Effector memory CD8-positive, alpha-beta T cell (primary cell): Measurements from ENCODE around the gene MEOX1.
"Not testable (repeated sequence)": the region's sequence is repeated elsewhere in the genome, so short reads cannot be mapped to it uniquely, and the experiment has no call there.

ENCODE experiments used
- ATAC-seq: fragments of 150-1000 bp; cut with Tn5 transposase; replicated peaks from 2 replicates; pipeline ENCODE4 v1.10.0; 2021; ENCODE audit warnings: mild to moderate bottlenecking, moderate library complexity
- DNase-seq, 3 experiments: peaks; one replicate each; pipeline ENCODE4 v3.0.0; 2021
- H3K27ac Mint-ChIP-seq, 2 donors: one replicate each; pipeline ENCODE4 v1.8.0; 2022; ENCODE audit warnings: mild to moderate bottlenecking in 2 of 2, mixed read lengths in 2 of 2, moderate library complexity in 2 of 2
- H3K27me3 Mint-ChIP-seq, 2 donors: one replicate each; pipeline ENCODE4 v1.8.0; 2022; ENCODE audit warnings: mixed read lengths in 2 of 2
- H3K36me3 Mint-ChIP-seq: one replicate; pipeline ENCODE4 v1.8.0; 2022; ENCODE audit warnings: mild to moderate bottlenecking, moderate library complexity, mixed read lengths; ENCODE audit not compliant: insufficient read depth
- H3K4me1 Mint-ChIP-seq, 2 donors: one replicate each; pipeline ENCODE4 v1.8.0; 2022; ENCODE audit warnings: low read depth in 2 of 2, mixed read lengths in 2 of 2
- H3K4me3 Mint-ChIP-seq, 2 donors: one replicate each; pipeline ENCODE4 v1.8.0; 2022; ENCODE audit warnings: mild to moderate bottlenecking in 2 of 2, mixed read lengths in 2 of 2, moderate library complexity in 2 of 2
- H3K9me3 Mint-ChIP-seq, 2 donors: one replicate each; pipeline ENCODE4 v1.8.0; 2022; ENCODE audit warnings: mixed read lengths in 2 of 2

The MEOX1 gene

DNA sequence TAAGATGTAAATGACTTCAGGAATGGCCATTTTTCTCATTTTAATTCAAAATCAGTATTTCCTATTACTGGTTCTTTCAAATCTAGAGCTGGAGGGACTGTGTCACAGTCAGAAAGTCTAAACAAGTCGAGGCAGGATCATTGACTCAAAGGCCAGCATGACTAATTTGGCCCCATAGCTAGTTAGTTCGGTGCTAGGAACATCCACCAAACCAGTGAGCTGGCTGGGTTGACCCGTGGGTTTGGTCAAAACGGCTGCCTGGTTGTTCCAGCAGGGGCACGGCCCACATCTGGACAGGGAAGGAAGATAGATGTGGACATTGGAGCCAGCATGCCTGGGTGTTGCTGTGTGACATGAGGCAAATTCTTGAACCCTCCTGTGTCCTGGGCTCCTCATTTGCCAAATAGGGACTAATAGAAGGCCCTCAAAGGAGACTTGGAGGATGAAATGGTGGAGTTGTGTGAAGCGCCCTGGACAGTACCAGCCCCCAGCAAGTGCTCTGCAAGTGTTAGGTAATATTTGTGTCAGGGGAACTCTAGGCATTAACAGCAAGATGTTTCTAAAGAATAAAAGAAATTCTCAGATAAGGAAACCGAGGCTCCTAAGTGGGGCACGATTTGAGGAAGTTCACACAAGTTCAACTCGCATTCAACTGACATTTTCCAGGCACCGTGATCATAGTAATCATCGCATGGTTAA is 46.2 kb downstream of the MEOX1 start:
- DNase-seq (no peak), ATAC-seq (no peak)
- Mint-ChIP-seq H3K36me3 (no peaks in the 10 kb centered on the region), H3K9me3 (no peaks in the 10 kb centered on the region), H3K27me3 (peaks cover 6 to 44% of the 10 kb centered on the region in 2 donors), H3K4me3 (no peak overlapping the region), H3K4me1 (no peaks in the 10 kb centered on the region), H3K27ac (no peak overlapping the region)

DNA sequence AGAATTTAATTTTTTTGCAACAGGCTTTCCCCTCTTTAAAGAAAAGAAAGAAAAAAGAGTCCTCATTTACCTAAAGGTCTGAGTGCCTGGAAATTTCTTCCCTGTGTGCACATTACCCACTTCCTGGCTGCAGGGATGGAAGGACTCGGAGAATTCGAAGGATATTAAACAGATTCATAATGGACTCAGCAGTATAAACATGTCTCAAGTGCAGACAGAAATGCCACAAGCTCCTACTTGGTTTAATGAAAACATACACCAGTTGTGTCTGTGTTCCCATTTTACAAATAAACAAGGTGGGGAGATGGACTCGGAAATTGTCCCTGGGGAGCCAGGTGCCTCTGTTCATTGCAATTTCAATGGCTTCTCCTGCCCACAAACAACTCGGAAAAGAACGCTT is 47.2 kb downstream of the MEOX1 start:
- H3K27ac Mint-ChIP-seq = no peak overlapping the region
- DNase-seq (no peak), ATAC-seq (no peak)
- no peaks in the 10 kb centered on the region for H3K4me1 Mint-ChIP-seq
- no peak overlapping the region for H3K4me3 Mint-ChIP-seq
- no peaks in the 10 kb centered on the region for H3K9me3 Mint-ChIP-seq
- H3K36me3 Mint-ChIP-seq = no peaks in the 10 kb centered on the region
- peaks cover 6 to 41% of the 10 kb centered on the region in 2 donors for H3K27me3 Mint-ChIP-seq

GRCh38 chr17:43613917-43614316 is 47.8 kb downstream of the MEOX1 start:
- no peak overlapping the region for H3K4me3 Mint-ChIP-seq
- ATAC-seq = no peak
- no peaks in the 10 kb centered on the region for H3K4me1 Mint-ChIP-seq
- H3K9me3 Mint-ChIP-seq = no peaks in the 10 kb centered on the region
- H3K27ac Mint-ChIP-seq = no peak overlapping the region
- no peaks in the 10 kb centered on the region for H3K36me3 Mint-ChIP-seq
- DNase-seq = no peak
- peaks cover 6 to 37% of the 10 kb centered on the region in 2 donors for H3K27me3 Mint-ChIP-seq

GRCh38 chr17:43612515-43612914 is 49.2 kb downstream of the MEOX1 start:
- Mint-ChIP-seq H3K27ac (no peak overlapping the region), H3K9me3 (no peaks in the 10 kb centered on the region), H3K4me3 (no peak overlapping the region), H3K36me3 (no peaks in the 10 kb centered on the region), H3K27me3 (peaks cover 6 to 30% of the 10 kb centered on the region in 2 donors), H3K4me1 (no peaks in the 10 kb centered on the region)
- DNase-seq (no peak), ATAC-seq (no peak)

DNA sequence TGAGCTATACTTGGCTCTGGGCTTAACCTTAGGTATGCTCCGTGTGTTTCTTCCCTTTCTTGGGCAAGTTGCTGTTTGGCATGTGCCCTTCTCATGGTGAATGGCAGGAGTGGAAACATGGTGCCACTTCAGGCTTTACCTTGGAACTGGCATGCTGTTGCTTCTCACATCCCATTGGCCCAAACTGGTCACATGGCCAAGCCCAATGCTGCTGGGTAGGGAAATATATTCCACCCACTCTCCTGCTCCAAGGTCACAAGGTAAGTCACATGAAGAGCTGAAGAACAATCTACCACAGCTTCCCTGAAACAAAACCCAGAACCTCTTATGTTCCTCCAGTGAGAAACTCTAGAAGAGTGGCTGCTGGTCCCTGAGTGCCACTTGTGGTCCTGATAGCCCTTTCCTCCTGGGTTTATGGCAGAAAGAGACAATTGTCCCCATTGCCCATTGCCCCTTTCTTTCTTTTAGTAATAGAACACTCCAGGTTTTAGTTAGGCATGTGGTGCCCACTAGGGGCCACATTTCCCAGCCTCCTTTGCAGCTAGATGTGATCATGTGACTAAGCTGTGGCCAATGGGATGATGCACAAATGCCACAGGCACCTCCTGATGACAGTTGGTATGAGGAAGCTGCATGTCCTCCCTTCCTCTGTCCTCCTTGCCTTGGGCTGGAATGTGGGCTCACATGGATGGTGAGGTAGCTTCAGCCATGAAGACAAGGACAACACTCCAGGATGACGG is 50.3 kb downstream of the MEOX1 start:
- H3K4me3 Mint-ChIP-seq = no peak overlapping the region
- H3K9me3 Mint-ChIP-seq = no peaks in the 10 kb centered on the region
- H3K36me3 Mint-ChIP-seq = no peaks in the 10 kb centered on the region
- ATAC-seq (no peak), DNase-seq (no peak)
- H3K27me3 Mint-ChIP-seq = peaks cover 6 to 30% of the 10 kb centered on the region in 2 donors
- H3K4me1 Mint-ChIP-seq = no peaks in the 10 kb centered on the region
- no peak overlapping the region for H3K27ac Mint-ChIP-seq

DNA sequence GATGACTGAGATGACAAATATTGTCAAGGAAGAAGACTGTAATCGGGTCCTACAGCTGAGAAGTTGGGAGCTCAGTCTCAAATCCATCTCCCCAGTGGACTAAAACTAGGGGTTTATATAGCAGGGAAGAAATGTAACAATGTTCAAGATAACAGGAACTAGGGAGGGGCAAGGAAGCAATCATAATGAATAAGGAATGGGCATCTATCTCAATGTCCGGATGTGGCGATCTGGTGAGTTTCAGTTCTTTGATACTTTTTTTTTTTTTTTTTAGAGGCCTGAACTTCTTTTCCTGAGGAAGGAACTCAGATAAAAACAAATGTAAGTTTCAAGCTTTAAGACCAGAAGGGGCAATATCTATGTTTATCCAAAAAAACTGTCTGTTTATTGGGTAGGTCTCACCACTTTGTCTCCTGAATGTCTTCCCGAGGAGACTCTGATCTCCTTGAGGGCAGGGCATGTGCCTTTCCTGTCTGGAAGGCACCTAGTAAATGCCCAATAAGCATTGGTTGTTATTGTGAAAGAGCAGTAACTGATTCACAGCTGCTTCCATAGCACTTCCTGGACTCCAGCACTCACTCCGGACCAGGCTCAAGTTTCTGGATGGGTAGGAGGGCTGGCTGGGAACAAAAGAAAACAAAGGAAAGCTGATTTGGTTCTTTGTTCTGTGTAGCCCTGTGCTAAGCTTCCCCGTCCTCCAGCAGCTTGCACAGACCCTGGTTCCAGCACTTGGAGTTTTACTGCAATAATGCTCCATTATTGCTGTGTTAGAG is 51.9 kb downstream of the MEOX1 start:
- no peaks in the 10 kb centered on the region for H3K9me3 Mint-ChIP-seq
- H3K27me3 Mint-ChIP-seq = peaks cover 6 to 34% of the 10 kb centered on the region in 2 donors
- H3K36me3 Mint-ChIP-seq = no peaks in the 10 kb centered on the region
- ATAC-seq = no peak
- no peaks in the 10 kb centered on the region for H3K4me1 Mint-ChIP-seq
- DNase-seq = no peak
- H3K4me3 Mint-ChIP-seq = no peak overlapping the region
- H3K27ac Mint-ChIP-seq = no peak overlapping the region

DNA sequence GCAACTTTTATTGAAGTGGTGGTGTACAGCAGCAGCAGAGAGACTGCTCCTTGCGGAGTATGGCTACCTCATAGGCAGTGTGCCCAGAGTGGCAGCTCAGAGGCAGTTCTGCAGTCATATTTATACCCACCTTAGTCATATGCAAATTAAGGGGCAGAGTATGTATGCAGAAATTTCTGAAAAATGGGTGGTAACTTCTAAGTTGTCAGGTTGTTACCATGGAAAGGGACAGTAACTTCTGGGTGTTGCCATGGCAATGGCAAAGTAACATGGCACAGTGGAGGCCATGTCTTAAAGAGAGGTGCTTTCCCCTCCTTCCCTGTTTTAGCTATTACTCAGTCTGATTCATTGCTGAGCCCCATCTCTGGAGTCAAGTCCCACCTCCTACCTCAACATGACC is 53.4 kb downstream of the MEOX1 start:
- H3K4me1 Mint-ChIP-seq = no peaks in the 10 kb centered on the region
- no peaks in the 10 kb centered on the region for H3K9me3 Mint-ChIP-seq
- H3K4me3 Mint-ChIP-seq = no peak overlapping the region
- no peak for DNase-seq
- H3K27me3 Mint-ChIP-seq = peaks cover 6 to 21% of the 10 kb centered on the region in 2 donors
- no peak for ATAC-seq
- H3K36me3 Mint-ChIP-seq = no peaks in the 10 kb centered on the region
- H3K27ac Mint-ChIP-seq = no peak overlapping the region

DNA sequence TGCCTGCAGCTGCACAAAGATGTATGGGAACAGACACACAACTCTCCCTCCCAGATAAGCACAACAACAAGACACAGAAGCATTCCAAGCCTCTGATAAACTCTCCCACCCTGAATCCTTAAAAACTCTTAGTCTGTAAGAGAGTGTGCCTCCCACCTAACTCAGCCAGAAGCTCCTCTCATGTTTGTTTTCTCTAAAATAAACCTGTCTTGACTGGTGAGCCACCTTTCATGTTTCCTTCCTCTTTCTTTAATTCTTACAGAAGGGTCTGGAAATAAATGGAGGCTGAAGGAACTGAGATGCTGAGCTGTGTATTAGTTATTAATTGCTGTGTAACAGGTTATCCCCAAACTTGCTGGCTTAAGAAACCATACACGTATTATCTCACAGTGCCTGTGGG is 57.2 kb downstream of the MEOX1 start:
- no peak overlapping the region for H3K4me3 Mint-ChIP-seq
- ATAC-seq (no peak), DNase-seq (no peak)
- H3K36me3 Mint-ChIP-seq = no peaks in the 10 kb centered on the region
- H3K27ac Mint-ChIP-seq = no peak overlapping the region
- H3K27me3 Mint-ChIP-seq = peaks cover 0 to 18% of the 10 kb centered on the region in 2 donors
- H3K9me3 Mint-ChIP-seq = no peaks in the 10 kb centered on the region
- H3K4me1 Mint-ChIP-seq = no peaks in the 10 kb centered on the region

- peaks cover 0 to 27% of the 10 kb centered on the region in 2 donors for H3K27me3 Mint-ChIP-seq
- H3K4me3 Mint-ChIP-seq = no peak overlapping the region
- ATAC-seq (no peak), DNase-seq (no peak)
- H3K36me3 Mint-ChIP-seq = no peaks in the 10 kb centered on the region
- H3K9me3 Mint-ChIP-seq = no peaks in the 10 kb centered on the region
- no peaks in the 10 kb centered on the region for H3K4me1 Mint-ChIP-seq
- no peak overlapping the region for H3K27ac Mint-ChIP-seq
These were observed 58.4 kb downstream of the MEOX1 start for GRCh38 chr17:43603321-43603720.

- peaks cover 0 to 27% of the 10 kb centered on the region in 2 donors for H3K27me3 Mint-ChIP-seq
- DNase-seq, H3K9me3 Mint-ChIP-seq, H3K4me1 Mint-ChIP-seq, ATAC-seq, H3K4me3 Mint-ChIP-seq, H3K36me3 Mint-ChIP-seq: not testable (repeated sequence)
- peak overlapping the region in 1 of 2 donors; percentile 72 for H3K27ac Mint-ChIP-seq
These were observed 59.2 kb downstream of the MEOX1 start for GRCh38 chr17:43602556-43602955.

- H3K9me3 Mint-ChIP-seq = no peaks in the 10 kb centered on the region
- DNase-seq (no peak), ATAC-seq (no peak)
- peaks cover 4 to 32% of the 10 kb centered on the region in 2 donors for H3K27me3 Mint-ChIP-seq
- no peaks in the 10 kb centered on the region for H3K36me3 Mint-ChIP-seq
- H3K4me1 Mint-ChIP-seq = no peaks in the 10 kb centered on the region
- no peak overlapping the region for H3K4me3 Mint-ChIP-seq
- H3K27ac Mint-ChIP-seq = no peak overlapping the region
These were observed 60.3 kb downstream of the MEOX1 start for GRCh38 chr17:43601280-43602039.

DNA sequence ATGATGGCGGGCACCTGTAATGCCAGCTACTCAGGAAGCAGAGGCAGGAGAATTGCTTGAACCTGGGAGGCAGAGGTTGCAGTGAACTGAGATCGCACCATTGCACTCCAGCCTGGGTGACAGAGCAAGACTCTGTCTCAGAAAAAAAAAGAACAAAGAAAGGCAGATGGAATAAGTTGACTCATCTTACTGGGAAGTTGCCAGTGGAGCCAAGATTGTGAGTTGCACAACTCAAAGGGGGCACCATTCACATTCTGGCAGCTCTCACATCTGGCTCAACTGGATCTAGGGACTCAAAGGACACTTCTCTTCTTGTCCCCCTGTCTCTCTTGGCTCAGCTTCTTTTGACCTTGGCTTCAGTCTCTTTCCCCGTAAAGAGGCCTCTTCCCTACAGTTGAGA is 61.9 kb downstream of the MEOX1 start:
- Mint-ChIP-seq H3K27me3 (peaks cover 7 to 37% of the 10 kb centered on the region in 2 donors), H3K9me3 (no peaks in the 10 kb centered on the region), H3K36me3 (no peaks in the 10 kb centered on the region), H3K4me1 (no peaks in the 10 kb centered on the region), H3K27ac (peak overlapping the region in 1 of 2 donors; percentile 44), H3K4me3 (no peak overlapping the region)
- DNase-seq = no peak
- no peak for ATAC-seq

- no peak for ATAC-seq
- Mint-ChIP-seq H3K4me1 (no peaks in the 10 kb centered on the region), H3K4me3 (no peak overlapping the region), H3K27me3 (peaks cover 7 to 42% of the 10 kb centered on the region in 2 donors), H3K36me3 (no peaks in the 10 kb centered on the region), H3K27ac (no peak overlapping the region), H3K9me3 (no peaks in the 10 kb centered on the region)
- DNase-seq = no peak
These were observed 62.7 kb downstream of the MEOX1 start for GRCh38 chr17:43599046-43599395.
